PC-9 (cell line): ENCODE results near the gene RFWD3.

Experiments
- EZH2 ChIP-seq: fragments of 200-600 bp; sonication (generic); IDR thresholded peaks from 2 replicates; pipeline ENCODE4 v1.8.0; 2017; ENCODE audit warnings: antibody characterized with exemption, low read depth
- TF ChIP-seq, protein P1 (sequence below): fragments of 200-600 bp; sonication (generic); conservative IDR thresholded peaks from 2 replicates; pipeline ENCODE4 v1.6.1; 2017; ENCODE audit warnings: mixed run types, antibody characterized with exemption, mild to moderate bottlenecking, moderate library complexity

DNA sequence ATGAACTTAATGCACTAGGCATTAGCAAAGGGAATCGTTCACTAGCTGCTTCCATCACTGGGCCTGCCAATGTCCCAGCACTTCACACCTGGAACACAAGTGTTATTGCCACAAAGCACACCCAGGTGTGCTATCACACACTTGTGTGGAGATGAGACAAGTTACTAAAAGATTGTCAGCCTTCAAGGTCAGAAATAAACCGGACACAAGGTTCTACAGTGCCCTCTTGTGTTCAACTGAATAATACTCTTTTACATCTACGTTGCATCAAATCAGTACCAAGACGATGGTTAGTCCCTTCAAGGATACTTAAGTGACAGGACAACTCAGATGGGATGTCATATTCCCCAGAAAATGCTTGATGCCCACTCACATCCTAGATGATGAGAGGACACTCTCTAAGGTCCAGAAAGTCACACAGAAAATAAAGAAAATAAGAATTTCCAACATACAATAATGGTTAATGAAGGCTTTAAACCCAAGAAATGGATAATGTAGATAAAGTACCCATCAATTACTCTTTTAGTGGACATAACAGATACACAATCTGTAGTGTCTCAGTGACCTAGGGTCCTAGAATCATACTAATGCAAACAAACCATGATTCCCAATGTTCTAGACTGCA lies 43.4 kb downstream of the RFWD3 start:
- TF ChIP-seq, protein P1, sequence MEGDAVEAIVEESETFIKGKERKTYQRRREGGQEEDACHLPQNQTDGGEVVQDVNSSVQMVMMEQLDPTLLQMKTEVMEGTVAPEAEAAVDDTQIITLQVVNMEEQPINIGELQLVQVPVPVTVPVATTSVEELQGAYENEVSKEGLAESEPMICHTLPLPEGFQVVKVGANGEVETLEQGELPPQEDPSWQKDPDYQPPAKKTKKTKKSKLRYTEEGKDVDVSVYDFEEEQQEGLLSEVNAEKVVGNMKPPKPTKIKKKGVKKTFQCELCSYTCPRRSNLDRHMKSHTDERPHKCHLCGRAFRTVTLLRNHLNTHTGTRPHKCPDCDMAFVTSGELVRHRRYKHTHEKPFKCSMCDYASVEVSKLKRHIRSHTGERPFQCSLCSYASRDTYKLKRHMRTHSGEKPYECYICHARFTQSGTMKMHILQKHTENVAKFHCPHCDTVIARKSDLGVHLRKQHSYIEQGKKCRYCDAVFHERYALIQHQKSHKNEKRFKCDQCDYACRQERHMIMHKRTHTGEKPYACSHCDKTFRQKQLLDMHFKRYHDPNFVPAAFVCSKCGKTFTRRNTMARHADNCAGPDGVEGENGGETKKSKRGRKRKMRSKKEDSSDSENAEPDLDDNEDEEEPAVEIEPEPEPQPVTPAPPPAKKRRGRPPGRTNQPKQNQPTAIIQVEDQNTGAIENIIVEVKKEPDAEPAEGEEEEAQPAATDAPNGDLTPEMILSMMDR, result peak; percentile 74
- TF ChIP-seq EZH2, result no peak
